HepG2 (cell line): ENCODE measurements around the gene PRDM7. TPM values are rescaled to one million over a fixed set of nuclear protein-coding genes. Genes with fewer than 3 reads are reported as not detected.

Experiments used
- ATAC-seq: fragments of 200-7000 bp; cut with Tn5 transposase; 3 replicates; pipeline ENCODE4 v1.9.1; 2020; ENCODE audit warnings: mild to moderate bottlenecking, moderate library complexity
- BruUV-seq: library from RNA; stranded (reverse); fragments of 400-500 nt; replicated peaks from 2 replicates; lab custom pipeline; 2021; lab: Mats Ljungman, UMichigan
- CTCF ChIA-PET: fragments of 300-600 bp; formaldehyde crosslinking; extraction: SDS; loops from one replicate; lab custom pipeline; 2021; ENCODE audit warnings: low total read pairs, inconsistent platforms, low intra/inter-chr PET ratio; lab: Yijun Ruan, JAX
- POLR2A ChIA-PET: fragments of 350-600 bp; sonication (Branson Sonifier 250); formaldehyde crosslinking; loops from one replicate; lab custom pipeline; 2020; ENCODE audit warnings: antibody characterized with exemption, inconsistent platforms; lab: Yijun Ruan, JAX
- DNase-seq: peaks from one replicate; pipeline ENCODE4 v3.0.0-alpha.2; 2015; ENCODE audit warnings: low spot score
- FAIRE-seq: peaks from 3 replicates; lab custom pipeline; 2011; peaks lifted over from hg19 to GRCh38; lab: Jason Lieb, UNC
- H2AFZ ChIP-seq: one replicate; pipeline ENCODE4 v1.6.1; 2011; ENCODE audit warnings: low read length, inconsistent platforms
- H3K27ac ChIP-seq: fragments of 300-600 bp; 3 replicates; pipeline ENCODE4 v1.8.0; 2011; ENCODE audit warnings: mixed run types, mild to moderate bottlenecking, mixed read lengths, low read length, inconsistent platforms; ENCODE audit not compliant: insufficient read depth; ENCODE audit errors: extremely low read length
- H3K27me3 ChIP-seq, 2 experiments: fragments of 200-600 bp in 1 of 2; 2 replicates in 1 of 2; 3 replicates in 1 of 2; pipeline versions ENCODE4 v1.6.0 to v1.8.0; 2011; ENCODE audit warnings: low read length in 2 of 2, mild to moderate bottlenecking in 2 of 2, moderate library complexity in 2 of 2, inconsistent platforms in 1 of 2; ENCODE audit not compliant: insufficient read depth in 2 of 2, control insufficient read depth in 1 of 2
- H3K36me3 ChIP-seq, 2 experiments: fragments of 200-600 bp in 1 of 2; replicated peaks in 1 of 2; 2 replicates in 1 of 2; 3 replicates in 1 of 2; pipeline versions ENCODE4 v1.5.1 to v1.8.0; 2011; ENCODE audit warnings: low read length in 2 of 2, inconsistent platforms in 1 of 2; ENCODE audit not compliant: insufficient read depth in 2 of 2, control insufficient read depth in 1 of 2
- H3K4me1 ChIP-seq: 2 replicates; pipeline ENCODE4 v1.5.1; 2012; ENCODE audit warnings: low read length, inconsistent platforms; ENCODE audit not compliant: insufficient read depth
- H3K4me2 ChIP-seq: 2 replicates; pipeline ENCODE4 v1.6.0; 2011; ENCODE audit warnings: low read depth, low read length, inconsistent platforms
- H3K4me3 ChIP-seq, 3 experiments: fragments of 200-600 bp in 1 of 3; sonication (generic), shearing (Covaris generic) in 1 of 3; replicated peaks in 1 of 3; 2 replicates each; pipeline ENCODE4 v1.5.1; 2011 to 2016; ENCODE audit warnings: low read length in 3 of 3, inconsistent platforms in 2 of 3, low read depth in 2 of 3, mild to moderate bottlenecking in 2 of 3, control low read depth in 1 of 3, mixed read lengths in 1 of 3; ENCODE audit not compliant: insufficient read depth in 1 of 3
- H3K79me2 ChIP-seq: one replicate; pipeline ENCODE4 v1.6.1; 2011; ENCODE audit warnings: low read length, inconsistent platforms; ENCODE audit not compliant: insufficient read depth
- H3K9ac ChIP-seq: 2 replicates; pipeline ENCODE4 v1.6.0; 2011; ENCODE audit warnings: mild to moderate bottlenecking, low read depth, low read length, inconsistent platforms; ENCODE audit not compliant: insufficient read depth
- H3K9me3 ChIP-seq: 2 replicates; pipeline ENCODE4 v1.5.1; 2012; ENCODE audit warnings: mild to moderate bottlenecking, low read length
- H4K20me1 ChIP-seq: 2 replicates; pipeline ENCODE4 v1.6.0; 2011; ENCODE audit warnings: inconsistent platforms, mild to moderate bottlenecking, low read length, moderate library complexity; ENCODE audit not compliant: insufficient read depth
- BHLHE40 ChIP-seq: IDR thresholded peaks from 2 replicates; pipeline ENCODE4 v1.6.1; 2011; ENCODE audit warnings: low read length, improper control_type of control experiment
- CBFB ChIP-seq: sonication (generic); formaldehyde crosslinking; IDR thresholded peaks from 2 replicates; pipeline ENCODE4 v1.4.0; 2020; ENCODE audit warnings: missing genetic modification reagents
- FOSL2 ChIP-seq: sonication (generic); formaldehyde crosslinking; IDR thresholded peaks from 2 replicates; pipeline ENCODE4 v1.4.0; 2020; ENCODE audit warnings: missing genetic modification reagents
- KLF15 ChIP-seq: sonication (generic); formaldehyde crosslinking; IDR thresholded peaks from 2 replicates; pipeline ENCODE4 v1.8.1; 2023; ENCODE audit warnings: borderline replicate concordance, mild to moderate bottlenecking, inconsistent platforms, missing genetic modification reagents, mixed read lengths
- KLF6 ChIP-seq: IDR thresholded peaks from 2 replicates; pipeline ENCODE4 v1.8.0; 2016; ENCODE audit warnings: missing biosample characterization, missing genetic modification reagents
- SAFB2 ChIP-seq: sonication (generic); formaldehyde crosslinking; IDR thresholded peaks from 2 replicates; pipeline ENCODE4 v1.5.1; 2020; ENCODE audit warnings: missing genetic modification reagents, low read depth, mild to moderate bottlenecking, borderline replicate concordance
- TCF12 ChIP-seq, 2 experiments: fragments of 450-650 bp in 1 of 2; sonication (generic) in 1 of 2; formaldehyde crosslinking in 1 of 2; IDR thresholded peaks; 2 replicates each; pipeline versions ENCODE4 v1.6.1 to v1.8.0; 2017 to 2022; ENCODE audit warnings: antibody characterized with exemption in 1 of 2, mild to moderate bottlenecking in 1 of 2, missing genetic modification reagents in 1 of 2, moderate library complexity in 1 of 2
- WIZ ChIP-seq: sonication (generic); formaldehyde crosslinking; IDR thresholded peaks from 2 replicates; pipeline ENCODE4 v1.5.1; 2020; ENCODE audit warnings: mild to moderate bottlenecking, missing genetic modification reagents
- ZFAT ChIP-seq: sonication (generic); formaldehyde crosslinking; conservative IDR thresholded peaks from 2 replicates; pipeline ENCODE4 v1.8.1; 2023; ENCODE audit warnings: missing genetic modification reagents, inconsistent platforms
- ZNF605 ChIP-seq: sonication (generic); formaldehyde crosslinking; IDR thresholded peaks from 2 replicates; pipeline ENCODE4 v1.8.0; 2022; ENCODE audit warnings: mild to moderate bottlenecking, missing genetic modification reagents
- ZNF674 ChIP-seq: sonication (generic); formaldehyde crosslinking; IDR thresholded peaks from 2 replicates; pipeline ENCODE4 v1.5.0; 2020; ENCODE audit warnings: low read depth, mild to moderate bottlenecking, missing genetic modification reagents
- WGBS: methylation state at CpG from one replicate; pipeline ENCODE4 v1.1.6; 2017; ENCODE audit warnings: low lambda C conversion rate; 5-methylcytosine and 5-hydroxymethylcytosine counted together
- in situ Hi-C: cut with HindIII; loops from 2 replicates; pipeline ENCODE4 v1.10.0; 2017; ENCODE audit warnings: low pct_unique_long_range_greater_than_20kb; ENCODE audit not compliant: extremely low pct_ligation_motif_present
- intact Hi-C: fragments of 100-400 bp; cut with micrococcal nuclease; formaldehyde crosslinking; loops from one replicate; pipeline ENCODE4 v1.10.0; 2022; ENCODE audit not compliant: unreplicated experiment
- polyA plus RNA-seq, 8 experiments: library from polyadenylated mRNA; depleted of rRNA in 3 of 8; stranded (reverse) in 7 of 8; unstranded in 1 of 8; fragments of >200 nt; fragmentation: Illumina TruSeq in 4 of 8; extraction: Trizol in 4 of 8; gene quantifications; 2 replicates each; pipeline versions ENCODE4 v1.2.1 to v1.2.3, GENCODE V29; 2011 to 2016; ENCODE audit warnings: low read depth in 4 of 8, missing spikeins in 1 of 8, mixed read lengths in 1 of 8; ENCODE audit not compliant: insufficient read depth in 1 of 8
- total RNA-seq, 5 experiments: library from RNA; depleted of rRNA; stranded (reverse); fragments of >200 nt; fragmentation: Illumina TruSeq; extraction: Trizol; gene quantifications; 2 replicates each; pipeline ENCODE4 v1.2.3, GENCODE V29; 2016; ENCODE audit warnings: low read depth in 1 of 5
- TF ChIP-seq, protein P1 (sequence below): sonication (generic); formaldehyde crosslinking; IDR thresholded peaks from 2 replicates; pipeline ENCODE4 v1.4.0; 2020; ENCODE audit warnings: missing genetic modification reagents

Gene PRDM7
- total and polyA plus RNA-seq, 2 of the 13 experiments (the other 11 are each of a cell fraction or from before 2014, with no cell fraction given) = not detected

DNA sequence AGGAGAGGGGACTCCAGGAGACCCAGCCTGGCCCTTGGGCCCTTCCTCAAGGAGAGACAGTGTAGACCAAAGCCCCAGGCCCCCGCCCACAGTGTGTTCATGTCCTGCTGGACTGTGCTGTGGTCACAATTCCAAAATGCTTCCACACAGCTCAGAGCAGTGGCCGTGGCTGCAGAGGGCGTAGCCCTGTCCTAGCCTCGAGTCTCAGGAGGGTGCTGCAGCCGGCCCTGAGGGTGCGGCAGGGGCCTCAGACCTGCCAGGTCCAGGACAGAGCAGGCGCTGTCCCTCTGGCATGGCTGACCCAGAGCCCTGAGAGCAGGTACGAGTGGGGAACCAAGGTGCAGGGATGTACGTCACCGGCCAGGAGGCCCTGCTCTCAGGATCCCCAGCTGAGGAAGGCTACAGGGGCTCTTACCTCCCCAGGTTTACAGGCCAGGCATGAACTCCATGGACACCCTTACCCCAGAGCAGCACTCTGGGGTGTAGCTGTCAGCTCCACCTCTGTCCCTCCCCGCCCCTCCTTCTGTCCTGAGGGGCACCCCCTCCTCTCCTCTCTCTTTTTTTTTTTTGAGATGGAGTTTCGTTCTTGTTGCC, 65.1 kb downstream of the PRDM7 start:
- 90% methylated on average over 7 of the region's 12 CpGs for WGBS
- Histone ChIP-seq H3K79me2 (no peaks in the 10 kb centered on the region), H3K9me3 (no peaks in the 10 kb centered on the region), H3K9ac (no peak overlapping the region), H3K4me2 (no peak overlapping the region), H3K36me3 (peaks cover 0 to 6% of the 10 kb centered on the region in 2 experiments; a peak in 3 of 5 replicates), H4K20me1 (no peaks in the 10 kb centered on the region), H3K4me3 (no peak overlapping the region), H3K27me3 (no peaks in the 10 kb centered on the region), H3K27ac (no peak overlapping the region), H3K4me1 (peaks cover 30% of the 10 kb centered on the region), H2AFZ (no peak overlapping the region)
- no TSS peak for BruUV-seq
- ChIA-PET CTCF (no interaction called here), POLR2A (interaction anchor here (3.4 kb wide), 1 partner anchor 89 kb away, joined by 13 read pairs; the partner anchor contains the start of gene TUBB3)
- FAIRE-seq (no peak), DNase-seq (no peak), ATAC-seq (peak; percentile 9)
- TF ChIP-seq TCF12 (IDR thresholded peaks at IDR 0.05) (no peak), TCF12 (CRISPR knock-in tag; IDR thresholded peaks at IDR 0.05) (no peak), FOSL2 (no peak), ZNF674 (no peak)
- intact Hi-C loops (no loop called here), in situ Hi-C loops (no loop called here)

DNA sequence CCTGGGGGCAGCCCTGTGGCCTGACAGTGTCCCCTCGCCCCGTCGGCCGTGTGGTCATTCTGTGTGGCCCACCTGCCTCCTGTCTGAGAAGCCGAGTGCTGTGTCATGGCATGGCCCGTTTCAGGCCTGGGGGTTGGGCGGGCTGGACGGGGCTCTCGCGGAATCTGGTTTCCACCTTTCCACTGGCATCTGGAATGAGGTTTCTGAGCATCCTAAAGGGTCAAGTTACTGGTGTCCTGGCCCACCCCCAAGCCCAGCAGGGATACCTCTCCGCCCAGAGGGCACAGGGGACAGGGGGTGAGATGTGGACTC, 65.7 kb downstream of the PRDM7 start:
- intact Hi-C loops (no loop called here), in situ Hi-C loops (no loop called here)
- Histone ChIP-seq H2AFZ (no peak overlapping the region), H3K27ac (no peak overlapping the region), H3K9ac (no peak overlapping the region), H3K4me2 (no peak overlapping the region), H3K4me1 (peaks cover 30% of the 10 kb centered on the region), H3K36me3 (peaks cover 0 to 6% of the 10 kb centered on the region in 2 experiments; a peak in 3 of 5 replicates), H4K20me1 (no peaks in the 10 kb centered on the region), H3K4me3 (no peak overlapping the region), H3K9me3 (no peaks in the 10 kb centered on the region), H3K79me2 (no peaks in the 10 kb centered on the region), H3K27me3 (no peaks in the 10 kb centered on the region)
- DNase-seq = no peak
- no peak; the same call in 2 of the 3 replicates for ATAC-seq
- FAIRE-seq = no peak
- ChIA-PET POLR2A (interaction anchor here (2.0 to 3.4 kb wide), 2 partner anchors 9 to 89 kb away, joined by 6 to 13 read pairs; partner anchors contain the start of gene TUBB3), CTCF (no interaction called here)
- WGBS = 87% methylated on average over 10 of the region's 11 CpGs
- BruUV-seq = no TSS peak
- no peak for TF ChIP-seq BHLHE40
- no peak for TF ChIP-seq KLF6 (CRISPR knock-in tag)
- no peak for TF ChIP-seq WIZ
- TF ChIP-seq SAFB2 (CRISPR knock-in tag) = 0 out of 2 replicates have a peak, but pooled peaks have one; percentile 19
- no peak for TF ChIP-seq CBFB (CRISPR knock-in tag)
- no peak for TF ChIP-seq ZFAT
- TF ChIP-seq KLF15 = no peak
- TF ChIP-seq ZNF605 (CRISPR knock-in tag) = no peak
- TF ChIP-seq, protein P1, sequence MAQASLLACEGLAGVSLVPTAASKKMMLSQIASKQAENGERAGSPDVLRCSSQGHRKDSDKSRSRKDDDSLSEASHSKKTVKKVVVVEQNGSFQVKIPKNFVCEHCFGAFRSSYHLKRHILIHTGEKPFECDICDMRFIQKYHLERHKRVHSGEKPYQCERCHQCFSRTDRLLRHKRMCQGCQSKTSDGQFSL (CRISPR knock-in tag) = 0 out of 2 replicates have a peak, but pooled peaks have one; percentile 10
